Sciatic nerve (tissue), 1 donor: Measurements from ENCODE around the gene NMT1. TPM values are rescaled to one million over a fixed set of nuclear protein-coding genes. Genes with fewer than 3 reads are reported as not detected.

Experiments used
- microRNA-seq: library from miRNA; unstranded; fragments of <30 nt; microRNA quantifications from one replicate; pipeline ENCODE4 v1.2.0, GENCODE V29; 2020
- total RNA-seq: library from RNA; stranded (reverse); fragmentation: NEBNext Ultra II Directional; extraction: Animal tissue kit (Norgen Biotek cat#: 25700); gene quantifications from one replicate; pipeline ENCODE4 v1.2.1, GENCODE V29; 2021
- donor health status: DM: no; HTN: no; CAD: no.

NMT1 gene
- total RNA-seq, 1 donor from 2014 or later: 98.4 TPM

Small RNA genes lying within 50 kb of the gene (microRNA-seq; reads per million reads assigned to microRNA genes)
- gene MIR6784: not detected

Other genes with a start within 250 kb of the NMT1 start
- 7.9 TPM for gene GJC1, start 231.0 kb upstream of the NMT1 start, total RNA-seq
- gene HIGD1B, start 213.4 kb upstream of the NMT1 start, total RNA-seq: 5.8 TPM
- gene EFTUD2, start 161.9 kb upstream of the NMT1 start, total RNA-seq: 75.2 TPM
- 9.2 TPM for gene GFAP, start 145.8 kb upstream of the NMT1 start, total RNA-seq
- 0.40 TPM for gene KIF18B, start 113.5 kb upstream of the NMT1 start, total RNA-seq
- gene C1QL1, start 93.0 kb upstream of the NMT1 start, total RNA-seq: 6.0 TPM
- gene DCAKD, start 9.7 kb upstream of the NMT1 start, total RNA-seq: 40.9 TPM
- gene PLCD3, start 71.2 kb downstream of the NMT1 start, total RNA-seq: 79.4 TPM
- gene ACBD4, start 74.4 kb downstream of the NMT1 start, total RNA-seq: 26.4 TPM
- gene HEXIM1, start 87.2 kb downstream of the NMT1 start, total RNA-seq: 39.1 TPM
- gene HEXIM2, start 100.6 kb downstream of the NMT1 start, total RNA-seq: 6.8 TPM
- 39.6 TPM for gene FMNL1, start 160.6 kb downstream of the NMT1 start, total RNA-seq
- not detected for gene SPATA32, start 200.8 kb downstream of the NMT1 start, total RNA-seq